ENCODE data around the gene NASP.

DNA sequence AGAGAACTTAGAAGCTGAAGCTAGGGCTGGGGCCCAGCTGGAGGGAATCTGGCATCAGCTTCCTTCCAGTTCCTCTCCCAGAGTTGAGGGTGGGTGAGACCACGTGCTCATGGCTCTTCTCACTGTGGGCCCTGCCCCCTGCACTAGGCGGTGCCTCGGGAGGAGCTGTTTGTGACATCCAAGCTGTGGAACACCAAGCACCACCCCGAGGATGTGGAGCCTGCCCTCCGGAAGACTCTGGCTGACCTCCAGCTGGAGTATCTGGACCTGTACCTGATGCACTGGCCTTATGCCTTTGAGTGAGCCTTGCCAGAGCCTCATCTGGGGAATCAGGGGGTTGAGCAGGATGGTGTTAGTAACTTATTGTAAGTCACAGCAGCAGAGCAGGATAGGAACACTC is 17.1 kb upstream of the NASP start:
- TF ChIP-seq, protein P1, sequence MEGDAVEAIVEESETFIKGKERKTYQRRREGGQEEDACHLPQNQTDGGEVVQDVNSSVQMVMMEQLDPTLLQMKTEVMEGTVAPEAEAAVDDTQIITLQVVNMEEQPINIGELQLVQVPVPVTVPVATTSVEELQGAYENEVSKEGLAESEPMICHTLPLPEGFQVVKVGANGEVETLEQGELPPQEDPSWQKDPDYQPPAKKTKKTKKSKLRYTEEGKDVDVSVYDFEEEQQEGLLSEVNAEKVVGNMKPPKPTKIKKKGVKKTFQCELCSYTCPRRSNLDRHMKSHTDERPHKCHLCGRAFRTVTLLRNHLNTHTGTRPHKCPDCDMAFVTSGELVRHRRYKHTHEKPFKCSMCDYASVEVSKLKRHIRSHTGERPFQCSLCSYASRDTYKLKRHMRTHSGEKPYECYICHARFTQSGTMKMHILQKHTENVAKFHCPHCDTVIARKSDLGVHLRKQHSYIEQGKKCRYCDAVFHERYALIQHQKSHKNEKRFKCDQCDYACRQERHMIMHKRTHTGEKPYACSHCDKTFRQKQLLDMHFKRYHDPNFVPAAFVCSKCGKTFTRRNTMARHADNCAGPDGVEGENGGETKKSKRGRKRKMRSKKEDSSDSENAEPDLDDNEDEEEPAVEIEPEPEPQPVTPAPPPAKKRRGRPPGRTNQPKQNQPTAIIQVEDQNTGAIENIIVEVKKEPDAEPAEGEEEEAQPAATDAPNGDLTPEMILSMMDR (IDR thresholded peaks at IDR 0.05; ENCODE audit: insufficient read depth, low read depth, low read length), result no peak
- TF ChIP-seq EZH2 (IDR thresholded peaks at IDR 0.05; ENCODE audit: insufficient read depth, low read length), result no peak

Data from astrocyte (in vitro differentiated cells and primary cell).